Bronchial epithelial cell (primary cell): ENCODE results near the gene SRRM4. TPM values are rescaled to one million over a fixed set of nuclear protein-coding genes. Genes with fewer than 3 reads are reported as not detected.

Experiments used
- DNase-seq: peaks from one replicate; pipeline ENCODE4 v3.0.0-alpha.2; 2010; ENCODE audit warnings: low read depth
- FAIRE-seq: peaks from 2 replicates; lab custom pipeline; 2011; peaks lifted over from hg19 to GRCh38; lab: Jason Lieb, UNC
- H3K27me3 ChIP-seq: 2 replicates; pipeline ENCODE4 v1.5.1; 2011; ENCODE audit warnings: low read length; ENCODE audit not compliant: control insufficient read depth, insufficient read depth
- H3K36me3 ChIP-seq: 2 replicates; pipeline ENCODE4 v1.5.1; 2011; ENCODE audit warnings: low read length; ENCODE audit not compliant: control insufficient read depth, insufficient read depth
- H3K4me3 ChIP-seq: 2 replicates; pipeline ENCODE4 v1.5.1; 2011; ENCODE audit warnings: mild to moderate bottlenecking, low read depth, low read length, control low read depth
- CTCF ChIP-seq: IDR thresholded peaks from 2 replicates; pipeline ENCODE4 v1.5.1; 2011; ENCODE audit warnings: mild to moderate bottlenecking, moderate library complexity, low read length, control low read depth, inconsistent platforms; ENCODE audit not compliant: insufficient read depth, severe bottlenecking
- total RNA-seq: library from RNA; depleted of rRNA; stranded (reverse); fragments of >200 nt; gene quantifications from 2 replicates; pipeline ENCODE4 v1.2.1, GENCODE V29; 2014

The SRRM4 gene
- total RNA-seq, 1 donor from 2014 or later: not detected

GRCh38 chr12:118980407-118981014 is 830 bp upstream of the SRRM4 start:
- Histone ChIP-seq H3K27me3 (peaks cover 4% of the 10 kb centered on the region), H3K4me3 (no peak overlapping the region), H3K36me3 (no peaks in the 10 kb centered on the region)
- DNase-seq: no peak
- no peak for TF ChIP-seq CTCF
- no peak for FAIRE-seq

- FAIRE-seq: no peak
- H3K4me3 ChIP-seq: no peak overlapping the region
- no peaks in the 10 kb centered on the region for H3K36me3 ChIP-seq
- DNase-seq: no peak
- TF ChIP-seq CTCF: no peak
- peaks cover 4% of the 10 kb centered on the region for H3K27me3 ChIP-seq
These were observed 961 bp downstream of the SRRM4 start for GRCh38 chr12:118982302-118982701.

GRCh38 chr12:118982984-118983761 is 1.8 kb downstream of the SRRM4 start:
- DNase-seq (no peak), FAIRE-seq (no peak)
- TF ChIP-seq CTCF: no peak
- H3K36me3 ChIP-seq: no peaks in the 10 kb centered on the region
- no peak overlapping the region for H3K4me3 ChIP-seq
- H3K27me3 ChIP-seq: peaks cover 4% of the 10 kb centered on the region

GRCh38 chr12:118984161-118984943 is 3.0 kb downstream of the SRRM4 start:
- TF ChIP-seq CTCF: no peak
- H3K4me3 ChIP-seq: no peak overlapping the region
- peaks cover 4% of the 10 kb centered on the region for H3K27me3 ChIP-seq
- DNase-seq (no peak), FAIRE-seq (peak; percentile 32)
- H3K36me3 ChIP-seq: no peaks in the 10 kb centered on the region

GRCh38 chr12:118986050-118986449 is 4.7 kb downstream of the SRRM4 start:
- Histone ChIP-seq H3K4me3 (no peak overlapping the region), H3K36me3 (no peaks in the 10 kb centered on the region), H3K27me3 (peaks cover 3% of the 10 kb centered on the region)
- TF ChIP-seq CTCF: no peak
- DNase-seq: no peak
- FAIRE-seq: no peak
